ENCODE measurements around the gene CC2D2B. TPM values are rescaled to one million over a fixed set of nuclear protein-coding genes. Genes with fewer than 3 reads are reported as not detected.
"Not testable (repeated sequence)": the region's sequence is repeated elsewhere in the genome, so short reads cannot be mapped to it uniquely, and the experiment has no call there.

The CC2D2B gene, protein sequence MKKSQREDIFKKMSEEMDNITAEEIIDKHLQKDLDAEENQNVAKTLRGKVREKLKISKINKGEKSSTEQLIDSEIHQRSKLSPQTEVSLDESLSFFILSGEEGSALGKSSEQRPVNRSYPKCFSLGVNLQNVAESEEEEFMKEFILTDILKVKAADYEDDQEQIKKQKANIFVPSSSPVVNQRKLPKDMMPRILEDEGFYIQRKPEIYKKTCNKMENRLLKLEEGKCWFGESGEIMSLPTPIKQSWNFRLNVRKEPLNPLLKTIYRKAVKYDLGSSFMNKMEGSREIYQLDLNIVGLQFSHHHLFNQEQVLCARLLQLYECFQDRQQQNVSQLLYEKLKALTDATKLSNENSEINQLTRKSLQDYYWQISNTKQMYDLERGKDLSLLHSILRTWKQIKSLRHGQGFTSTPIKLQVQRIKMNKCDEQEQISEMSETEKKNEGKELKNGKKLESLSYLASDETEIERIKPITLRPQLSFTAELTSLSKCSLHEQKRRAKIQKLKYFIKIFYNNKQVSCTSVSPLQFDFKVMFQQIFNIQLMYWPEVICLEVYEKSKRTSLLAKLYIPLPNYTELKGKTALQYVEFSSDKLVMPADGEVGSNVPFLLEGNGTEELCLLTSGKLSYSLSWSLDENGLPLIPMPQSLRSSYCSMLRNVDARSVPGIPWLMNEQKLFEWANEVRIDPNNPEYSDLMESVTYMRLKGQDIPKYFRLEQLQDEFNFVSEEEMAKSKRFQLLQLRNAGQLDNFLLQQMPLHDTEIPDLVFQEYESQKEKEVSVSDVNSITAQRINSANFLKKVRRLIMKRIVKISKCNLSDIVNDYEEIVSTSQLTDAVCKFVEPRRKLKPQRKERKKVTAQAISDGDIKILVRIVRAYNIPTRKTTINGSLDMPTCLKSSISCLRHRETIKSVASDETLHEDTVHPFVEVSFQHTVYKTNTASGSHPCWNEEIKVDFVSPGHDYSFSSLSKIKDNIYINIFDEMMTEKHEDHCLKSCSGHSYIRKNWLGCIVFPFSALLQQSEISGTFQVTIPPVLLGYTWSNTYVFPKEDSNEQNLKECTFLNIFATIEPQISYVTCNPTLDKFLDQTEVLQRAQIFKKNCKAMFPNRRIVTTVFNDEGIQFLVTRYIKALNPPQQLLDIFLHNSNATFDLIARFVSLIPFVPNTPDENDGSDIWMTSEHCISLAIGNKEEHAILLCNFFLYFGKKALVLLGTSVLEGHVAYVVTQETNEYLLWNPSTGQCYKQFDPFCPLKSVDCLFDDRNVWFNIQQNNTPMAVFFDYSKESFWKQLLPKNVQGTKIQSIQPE (N-terminal part only)
- total RNA-seq, result 1 to 10 TPM in 1 of 2 donors, under 1 TPM in 1; 0.57 to 1.2 TPM

DNA sequence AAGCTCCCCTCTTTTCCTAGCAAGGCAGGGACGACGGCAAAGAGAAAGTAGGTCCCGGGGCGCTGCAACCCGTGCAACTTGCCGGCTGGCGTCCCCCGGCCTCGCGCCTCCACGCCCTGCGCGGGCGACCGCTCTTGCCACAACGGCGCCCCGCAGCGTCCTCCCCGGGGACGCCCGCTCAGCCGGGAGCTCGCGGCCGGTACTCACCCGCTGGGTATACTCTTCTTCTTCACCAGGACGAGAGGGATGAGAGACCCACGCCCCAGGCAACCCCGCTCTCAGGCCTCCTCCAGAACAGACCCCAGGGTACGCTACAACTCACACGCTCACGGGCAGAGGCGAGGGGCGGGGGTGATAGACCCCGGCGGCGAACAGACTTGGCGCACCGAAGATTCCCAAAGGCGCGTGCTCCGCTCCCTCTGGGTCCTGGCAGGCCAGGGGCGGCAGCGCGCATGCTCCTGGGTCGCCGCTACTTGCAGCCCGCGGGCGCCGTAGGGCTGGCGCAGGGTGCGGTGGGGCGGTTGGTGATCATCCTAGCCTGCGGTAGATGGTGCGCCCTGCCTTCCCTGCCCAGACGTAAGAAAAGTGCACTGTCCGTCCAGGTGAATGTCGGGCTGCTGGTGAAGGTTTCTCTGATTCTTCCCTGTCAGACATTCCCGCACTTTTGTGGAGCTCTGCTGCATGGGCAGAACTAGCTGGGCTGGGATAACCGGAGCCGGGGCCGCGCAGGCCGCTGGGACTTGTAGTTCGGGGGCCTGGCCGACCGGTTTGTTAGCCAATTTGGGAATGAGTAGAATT lies at the start of gene CC2D2B:
Gene CC2D2B, plus strand, starts transcription at position 520 of the 798 bp plus-strand sequence. CDS start 3,349 bp downstream, outside the sequence.
- DNase-seq (ENCODE audit: low spot score), result peak; percentile 81
- peaks cover 7 to 13% of the 10 kb centered on the region in 2 donors for H3K27me3 Mint-ChIP-seq
- peak within 1 kb of the TSS; percentile 63 to 67 for H3K27ac Mint-ChIP-seq
- ATAC-seq, result peak; percentile 96
- H3K9me3 Mint-ChIP-seq, result no peaks in the 10 kb centered on the region
- peaks cover 9 to 12% of the 10 kb centered on the region in 2 donors for H3K4me1 Mint-ChIP-seq (ENCODE audit: low read depth in 2 of 2)
- peak within 1 kb of the TSS; percentile 80 for H3K4me3 Mint-ChIP-seq
- no peaks in the 10 kb centered on the region for H3K36me3 Mint-ChIP-seq

GRCh38 chr10:95860166-95860940 lies 47.4 kb upstream of the CC2D2B start:
- Mint-ChIP-seq H3K9me3 (no peaks in the 10 kb centered on the region), H3K27ac (no peak overlapping the region), H3K4me1 (ENCODE audit: low read depth in 2 of 2) (peaks cover 19 to 23% of the 10 kb centered on the region in 2 donors), H3K4me3 (no peak overlapping the region), H3K36me3 (peaks cover 17% of the 10 kb centered on the region), H3K27me3 (peaks cover 0 to 3% of the 10 kb centered on the region in 2 donors)
- no peak for ATAC-seq
- DNase-seq (ENCODE audit: low spot score), result no peak

GRCh38 chr10:95861386-95861785 lies 46.4 kb upstream of the CC2D2B start:
- Mint-ChIP-seq H3K27me3 (no peaks in the 10 kb centered on the region), H3K4me1 (ENCODE audit: low read depth in 2 of 2) (peaks cover 29 to 33% of the 10 kb centered on the region in 2 donors), H3K27ac (no peak overlapping the region), H3K9me3 (no peaks in the 10 kb centered on the region), H3K4me3 (no peak overlapping the region), H3K36me3 (peaks cover 10% of the 10 kb centered on the region)
- no peak for ATAC-seq
- DNase-seq (ENCODE audit: low spot score), result no peak

DNA sequence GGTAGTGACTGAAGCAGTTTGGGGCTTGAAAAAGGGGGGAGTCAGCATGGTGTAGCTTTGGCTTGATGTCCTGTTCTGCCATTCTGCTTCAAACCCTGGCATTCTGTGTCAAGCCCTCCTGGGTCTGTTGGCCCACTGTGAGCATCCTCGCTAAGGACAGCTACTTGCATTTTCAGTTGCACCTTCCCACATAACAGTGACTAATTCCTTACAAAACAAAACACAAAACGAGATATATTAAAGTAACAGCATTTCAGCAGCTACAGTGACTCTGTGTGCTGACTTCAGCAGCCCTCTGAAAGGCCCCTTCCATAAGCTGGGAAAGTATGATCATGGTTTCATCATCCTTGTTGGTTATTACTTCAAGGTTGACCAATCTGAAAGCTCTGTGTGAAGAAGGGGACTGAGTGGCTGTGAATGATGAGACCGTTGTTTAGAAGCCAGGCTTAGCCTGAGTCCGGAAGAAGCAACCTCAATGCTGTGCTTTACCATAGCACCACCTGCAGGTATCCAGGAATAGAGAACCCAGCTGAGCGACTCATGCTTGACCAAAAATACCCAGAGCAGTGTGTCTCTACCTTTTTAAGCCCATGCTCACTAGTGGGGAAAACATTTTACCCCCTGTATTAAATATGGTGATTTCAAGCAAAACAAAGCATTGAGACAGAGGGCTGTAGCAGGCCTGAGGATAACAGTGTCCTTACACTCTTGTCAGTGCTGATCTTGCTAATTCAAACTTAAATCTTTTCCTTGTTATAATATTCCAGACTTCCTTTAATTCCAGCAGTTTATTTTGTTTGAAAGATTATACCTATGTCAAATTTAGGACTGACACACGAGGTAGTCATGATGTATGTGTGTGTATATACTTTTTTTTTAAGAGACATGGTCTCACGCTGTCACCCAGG lies 42.6 kb upstream of the CC2D2B start:
- peak overlapping the region; percentile 8 for H3K4me3 Mint-ChIP-seq
- H3K4me1 Mint-ChIP-seq (ENCODE audit: low read depth in 2 of 2), result peaks cover 29 to 33% of the 10 kb centered on the region in 2 donors
- ATAC-seq, result peak; percentile 95
- H3K27ac Mint-ChIP-seq, result peak overlapping the region; percentile 12 to 79
- peak; percentile 78 for DNase-seq (ENCODE audit: low spot score)
- peaks cover 8% of the 10 kb centered on the region for H3K36me3 Mint-ChIP-seq
- H3K9me3 Mint-ChIP-seq, result no peaks in the 10 kb centered on the region
- no peaks in the 10 kb centered on the region for H3K27me3 Mint-ChIP-seq

- Mint-ChIP-seq H3K27me3 (no peaks in the 10 kb centered on the region), H3K4me3 (peak overlapping the region; percentile 19), H3K4me1 (ENCODE audit: low read depth in 2 of 2) (peaks cover 29 to 33% of the 10 kb centered on the region in 2 donors), H3K36me3 (peaks cover 6% of the 10 kb centered on the region), H3K27ac (peak overlapping the region; percentile 12 to 79), H3K9me3 (no peaks in the 10 kb centered on the region)
- ATAC-seq, result no peak
- DNase-seq (ENCODE audit: low spot score), result no peak
Observed at GRCh38 chr10:95865814-95866466, 41.8 kb upstream of the CC2D2B start.

GRCh38 chr10:95866467-95866842 lies 41.3 kb upstream of the CC2D2B start:
- H3K36me3 Mint-ChIP-seq, result peaks cover 6% of the 10 kb centered on the region
- no peak for ATAC-seq
- peak overlapping the region; percentile 19 for H3K4me3 Mint-ChIP-seq
- H3K4me1 Mint-ChIP-seq (ENCODE audit: low read depth in 2 of 2), result peaks cover 29 to 33% of the 10 kb centered on the region in 2 donors
- DNase-seq (ENCODE audit: low spot score), result no peak
- H3K9me3 Mint-ChIP-seq, result no peaks in the 10 kb centered on the region
- H3K27ac Mint-ChIP-seq, result peak overlapping the region; percentile 12 to 79
- no peaks in the 10 kb centered on the region for H3K27me3 Mint-ChIP-seq

DNA sequence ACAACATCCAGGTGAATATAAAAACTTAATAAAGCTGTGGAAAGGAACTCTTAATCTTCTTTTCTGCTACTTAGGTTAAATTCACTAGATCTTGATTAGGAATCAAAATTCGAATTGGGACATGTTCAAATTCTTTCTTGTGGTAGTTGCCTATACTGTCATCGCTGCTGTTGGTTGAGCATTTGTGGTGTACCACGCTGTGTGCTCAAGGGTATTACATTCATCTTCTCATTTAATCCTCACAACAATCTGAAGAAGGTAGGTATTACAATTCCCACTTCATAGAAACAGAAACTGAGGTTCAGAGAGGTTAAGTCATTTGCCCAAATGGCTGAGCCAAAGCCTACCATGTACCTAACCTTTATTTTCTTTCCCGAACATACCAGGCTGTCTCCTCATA lies 39.9 kb upstream of the CC2D2B start:
- H3K36me3 Mint-ChIP-seq, result peaks cover 2% of the 10 kb centered on the region
- DNase-seq (ENCODE audit: low spot score), result no peak
- no peak overlapping the region for H3K27ac Mint-ChIP-seq

GRCh38 chr10:95872158-95872711 lies 35.5 kb upstream of the CC2D2B start:
- Mint-ChIP-seq H3K4me3 (no peak overlapping the region), H3K27ac (no peak overlapping the region), H3K36me3 (peaks cover 13% of the 10 kb centered on the region), H3K27me3 (no peaks in the 10 kb centered on the region), H3K4me1 (ENCODE audit: low read depth in 2 of 2) (peaks cover 0 to under 1% of the 10 kb centered on the region in 2 donors), H3K9me3 (no peaks in the 10 kb centered on the region)
- DNase-seq (ENCODE audit: low spot score), result no peak
- no peak for ATAC-seq

More for the DNA sequence above, 39.9 kb upstream of the CC2D2B start:
- no peaks in the 10 kb centered on the region for H3K27me3 Mint-ChIP-seq
- no peak for ATAC-seq
- H3K4me3 Mint-ChIP-seq, result no peak overlapping the region
- H3K9me3 Mint-ChIP-seq, result no peaks in the 10 kb centered on the region
- peaks cover 26 to 29% of the 10 kb centered on the region in 2 donors for H3K4me1 Mint-ChIP-seq (ENCODE audit: low read depth in 2 of 2)

DNA sequence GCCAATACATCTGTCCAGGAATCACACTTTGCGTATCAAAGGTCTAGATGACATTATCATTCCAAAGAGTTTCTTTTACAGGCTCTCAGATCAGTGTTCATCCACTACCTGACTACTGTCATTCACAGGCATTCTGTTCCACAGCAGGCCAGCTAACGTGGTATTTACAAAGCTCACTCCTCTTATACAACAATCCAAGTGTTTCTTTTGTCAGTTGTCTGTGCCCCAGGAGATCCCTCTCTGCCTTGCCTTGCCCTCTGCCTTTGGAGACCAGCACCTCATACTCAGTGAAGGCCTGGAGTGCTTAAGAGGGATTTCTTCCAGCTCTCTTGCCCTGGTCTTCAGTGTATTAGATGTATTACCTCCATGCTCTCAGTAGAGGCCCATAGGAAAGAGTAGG lies 34.6 kb upstream of the CC2D2B start:
- Mint-ChIP-seq H3K9me3 (no peaks in the 10 kb centered on the region), H3K36me3 (peaks cover 13% of the 10 kb centered on the region), H3K4me1 (ENCODE audit: low read depth in 2 of 2) (peaks cover 0 to 5% of the 10 kb centered on the region in 2 donors), H3K27me3 (no peaks in the 10 kb centered on the region), H3K4me3 (no peak overlapping the region), H3K27ac (no peak overlapping the region)
- ATAC-seq (no peak), DNase-seq (ENCODE audit: low spot score) (no peak)

DNA sequence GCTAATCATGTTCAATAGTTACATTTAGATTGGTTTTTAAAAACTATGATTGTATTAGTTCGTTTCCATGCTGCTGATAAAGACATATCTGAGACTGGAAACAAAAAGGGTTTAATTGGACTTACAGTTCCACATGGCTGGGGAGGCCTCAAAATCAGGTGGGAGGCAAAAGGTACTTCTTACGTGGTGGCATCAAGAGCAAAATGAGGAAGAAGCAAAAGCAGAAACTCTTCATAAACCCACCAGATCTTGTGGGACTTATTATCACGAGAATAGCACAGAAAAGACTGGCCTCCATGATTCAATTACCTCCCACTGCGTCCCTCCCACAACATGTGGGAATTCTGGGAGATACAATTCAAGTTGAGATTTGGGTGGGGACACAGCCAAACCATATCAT lies 34.1 kb upstream of the CC2D2B start:
- Mint-ChIP-seq H3K9me3 (no peaks in the 10 kb centered on the region), H3K36me3 (peaks cover 13% of the 10 kb centered on the region), H3K4me3 (no peak overlapping the region), H3K27me3 (no peaks in the 10 kb centered on the region), H3K4me1 (ENCODE audit: low read depth in 2 of 2) (peaks cover 0 to 5% of the 10 kb centered on the region in 2 donors), H3K27ac (no peak overlapping the region)
- no peak for DNase-seq (ENCODE audit: low spot score)
- no peak for ATAC-seq

GRCh38 chr10:95874783-95875182 lies 33.0 kb upstream of the CC2D2B start:
- not testable (repeated sequence) for H3K4me3 Mint-ChIP-seq; H3K27ac Mint-ChIP-seq; ATAC-seq; H3K9me3 Mint-ChIP-seq; H3K27me3 Mint-ChIP-seq; DNase-seq (ENCODE audit: low spot score); H3K4me1 Mint-ChIP-seq (ENCODE audit: low read depth in 2 of 2)
- H3K36me3 Mint-ChIP-seq, result peaks cover 13% of the 10 kb centered on the region
